Central memory CD4-positive, alpha-beta T cell (primary cell): ENCODE results near the gene CYBB.
"Not testable (repeated sequence)": the region's sequence is repeated elsewhere in the genome, so short reads cannot be mapped to it uniquely, and the experiment has no call there.

Source experiments
- DNase-seq: peaks from one replicate; pipeline ENCODE4 v3.0.0; 2022
- total RNA-seq, 3 experiments: gene quantifications; one replicate each; lab custom pipeline; 2026; lab: John Stamatoyannopoulos, UW

CYBB gene
- total RNA-seq, result 0 reads per million in 3 experiments

DNA sequence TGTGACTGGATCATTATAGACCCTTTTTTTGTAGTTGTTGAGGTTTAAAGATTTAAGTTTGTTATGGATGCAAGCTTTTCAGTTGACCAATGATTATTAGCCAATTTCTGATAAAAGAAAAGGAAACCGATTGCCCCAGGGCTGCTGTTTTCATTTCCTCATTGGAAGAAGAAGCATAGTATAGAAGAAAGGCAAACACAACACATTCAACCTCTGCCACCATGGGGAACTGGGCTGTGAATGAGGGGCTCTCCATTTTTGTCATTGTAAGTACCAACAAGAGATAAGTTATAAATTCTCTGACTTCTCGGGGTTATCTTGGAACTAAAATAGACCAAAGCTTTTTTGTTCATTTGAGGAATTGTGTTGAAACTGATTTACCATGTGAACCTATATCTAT lies at the start of gene CYBB:
TSS of gene CYBB (plus strand) at position 203 of the 400 bp plus-strand sequence. CDS start at position 222, 19 bp downstream.
- no peak for DNase-seq

GRCh38 chrX:37745354-37745753 lies 34.5 kb upstream of the CYBB start:
- DNase-seq, result peak; percentile 70

DNA sequence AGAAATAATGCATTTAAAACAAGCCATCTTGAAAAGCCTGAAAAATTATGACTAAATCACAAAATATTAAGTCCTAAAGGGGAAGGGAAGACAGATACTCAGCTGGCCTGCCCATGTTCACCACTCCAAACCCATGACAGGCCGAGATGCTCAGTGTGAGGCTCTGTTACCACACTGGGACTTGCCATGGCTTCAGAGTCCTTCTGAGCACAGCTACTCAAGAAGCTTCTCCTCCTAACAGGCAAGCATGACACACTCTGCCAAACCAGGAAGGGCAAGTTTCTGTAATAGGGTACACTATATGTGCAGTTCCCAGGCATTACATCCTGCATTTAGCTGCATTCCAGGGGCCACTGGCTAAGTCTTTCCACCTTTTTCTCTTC lies 34.0 kb upstream of the CYBB start:
- DNase-seq, result no peak

DNA sequence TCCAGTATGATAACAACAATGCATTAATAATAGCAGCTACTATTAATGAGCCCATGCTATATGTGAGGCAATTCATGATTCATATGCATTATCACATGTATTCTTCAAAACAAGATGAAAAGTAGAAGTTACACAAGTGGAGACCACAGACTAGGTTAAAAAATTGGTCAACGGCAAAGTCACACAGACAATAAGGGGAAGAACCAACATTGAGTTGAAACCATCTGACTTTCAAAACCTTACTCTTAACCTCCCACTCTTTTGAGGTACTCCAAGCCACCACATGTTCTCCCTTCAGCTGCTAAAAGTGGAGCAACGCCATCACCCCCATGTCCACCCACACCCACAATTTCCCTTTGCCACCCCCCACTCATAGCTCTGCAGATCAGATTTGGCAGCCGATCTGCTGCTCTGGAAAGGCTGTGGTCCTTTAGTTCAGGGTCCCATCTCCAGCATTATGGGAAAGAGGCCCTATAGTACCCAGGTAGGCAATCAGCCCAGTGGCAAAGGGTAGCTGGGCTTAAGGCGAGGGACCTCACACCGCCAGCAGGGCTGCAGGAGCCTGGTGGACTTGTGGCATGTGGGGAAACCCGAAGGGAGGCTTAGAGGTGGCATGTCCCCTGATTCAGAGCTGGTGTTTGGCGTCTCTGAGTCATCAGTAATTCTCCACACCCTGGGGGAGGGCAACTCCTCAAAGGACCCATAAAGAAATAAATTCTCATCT lies 33.5 kb upstream of the CYBB start:
- DNase-seq, result no peak

DNA sequence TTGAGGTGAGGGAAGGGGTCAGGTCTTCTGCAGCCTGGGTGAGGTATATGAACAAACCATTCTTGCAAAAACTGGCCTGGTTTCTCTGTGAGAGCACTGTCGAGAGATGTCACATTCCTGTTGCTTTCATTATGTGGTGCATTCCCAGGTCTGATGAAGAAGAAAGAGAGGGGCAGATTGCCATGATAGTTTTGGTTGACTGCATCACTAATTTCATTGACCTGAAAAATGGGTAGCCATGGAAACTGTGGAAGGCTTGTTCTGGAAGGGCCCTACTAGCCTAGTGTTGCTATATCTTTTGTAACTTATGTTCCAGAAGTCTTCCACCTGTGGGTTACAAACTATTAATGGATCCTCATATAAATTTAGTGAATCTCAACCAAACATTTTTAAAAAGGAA lies 32.9 kb upstream of the CYBB start:
- DNase-seq, result no peak

- no peak for DNase-seq
These were observed 27.6 kb upstream of the CYBB start for GRCh38 chrX:37752281-37752680.

- no peak for DNase-seq
These were observed 26.9 kb upstream of the CYBB start for GRCh38 chrX:37752936-37753335.

GRCh38 chrX:37753384-37753783 lies 26.5 kb upstream of the CYBB start:
- DNase-seq, result no peak

GRCh38 chrX:37754516-37754915 lies 25.3 kb upstream of the CYBB start:
- DNase-seq, result no peak

GRCh38 chrX:37755025-37755424 lies 24.8 kb upstream of the CYBB start:
- peak; percentile 43 for DNase-seq

GRCh38 chrX:37757082-37757481 lies 22.8 kb upstream of the CYBB start:
- DNase-seq, result no peak

- no peak for DNase-seq
These were observed 20.5 kb upstream of the CYBB start for GRCh38 chrX:37759351-37759750.

GRCh38 chrX:37759878-37760418 lies 19.9 kb upstream of the CYBB start:
- no peak for DNase-seq

DNA sequence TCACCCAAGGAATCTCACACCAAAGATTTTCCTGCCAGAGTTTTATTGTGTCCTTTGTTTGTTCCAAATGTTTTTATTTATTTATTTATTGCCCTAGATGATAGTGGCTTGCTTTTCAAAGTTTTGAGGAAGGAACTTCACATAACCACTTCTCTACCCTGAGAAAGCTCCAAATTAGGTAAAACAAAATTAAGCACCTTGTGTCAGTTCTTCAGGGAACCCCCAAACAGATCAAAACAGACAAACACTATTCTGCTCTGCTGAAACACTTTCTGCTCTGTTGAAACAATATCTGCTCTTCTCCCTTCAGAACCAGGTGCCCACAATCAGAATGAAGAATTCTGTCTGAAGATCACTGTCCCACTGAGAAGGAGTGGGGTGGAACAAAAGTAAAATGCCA lies 16.5 kb upstream of the CYBB start:
- DNase-seq, result no peak

GRCh38 chrX:37765507-37765906 lies 14.4 kb upstream of the CYBB start:
- no peak for DNase-seq

DNA sequence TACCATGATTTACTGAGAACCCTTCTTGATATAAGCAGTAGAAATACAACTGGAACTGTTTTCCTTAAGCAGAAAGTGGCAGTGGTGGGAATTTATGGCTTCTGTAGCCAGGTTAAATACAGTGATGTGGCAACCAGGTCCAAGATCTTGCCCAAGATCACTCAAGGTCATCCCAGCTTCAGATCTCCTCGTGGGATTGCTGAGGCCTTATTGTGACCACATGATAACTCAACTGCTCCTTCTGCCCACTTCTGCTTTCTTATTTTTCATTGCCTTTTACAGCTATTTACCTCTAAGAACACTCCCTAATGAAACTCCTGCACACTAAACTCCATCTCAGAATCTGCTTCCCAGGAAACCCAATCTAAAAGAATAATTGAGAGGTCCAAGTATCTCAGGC lies 12.4 kb upstream of the CYBB start:
- DNase-seq, result no peak

- DNase-seq, result not testable (repeated sequence)
These were observed 11.0 kb upstream of the CYBB start for GRCh38 chrX:37768866-37769265.

GRCh38 chrX:37776283-37776986 lies 3.4 kb upstream of the CYBB start:
- no peak for DNase-seq

GRCh38 chrX:37776987-37777325 lies 2.9 kb upstream of the CYBB start:
- no peak for DNase-seq

DNA sequence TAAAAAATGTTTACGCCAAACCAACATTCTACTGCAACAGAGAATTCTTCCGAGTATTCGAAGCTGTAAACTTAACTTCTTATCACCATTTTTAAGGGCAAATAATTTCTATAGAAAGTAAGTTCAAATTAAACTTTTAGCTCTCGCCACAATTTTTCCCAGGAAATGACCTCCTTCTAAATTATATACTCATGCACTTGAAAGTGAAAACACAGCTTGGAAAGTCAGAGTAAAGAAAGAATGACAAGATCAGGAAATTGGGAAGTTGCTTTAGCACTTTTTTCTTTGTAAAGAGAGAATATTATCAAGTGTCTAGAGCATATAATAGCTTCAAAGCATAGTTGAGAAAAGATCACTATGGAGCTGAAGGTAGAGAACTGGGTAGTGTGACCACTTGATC lies 1.2 kb downstream of the CYBB start:
- no peak for DNase-seq

DNA sequence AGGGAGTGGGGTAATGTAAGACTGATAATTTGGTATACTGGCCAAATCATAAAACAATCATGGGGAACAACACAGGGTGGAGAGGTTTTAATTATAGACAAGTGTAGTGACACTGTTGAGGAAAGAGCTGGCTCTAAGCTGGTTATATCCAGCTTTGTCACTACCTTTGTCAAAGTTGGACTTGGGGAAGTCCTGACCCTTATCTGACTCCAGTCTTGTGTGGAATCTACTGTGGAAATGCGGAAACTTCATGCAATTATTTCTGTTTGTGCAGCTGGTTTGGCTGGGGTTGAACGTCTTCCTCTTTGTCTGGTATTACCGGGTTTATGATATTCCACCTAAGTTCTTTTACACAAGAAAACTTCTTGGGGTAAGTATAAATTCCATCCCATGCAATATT lies 2.0 kb downstream of the CYBB start:
- no peak for DNase-seq

DNA sequence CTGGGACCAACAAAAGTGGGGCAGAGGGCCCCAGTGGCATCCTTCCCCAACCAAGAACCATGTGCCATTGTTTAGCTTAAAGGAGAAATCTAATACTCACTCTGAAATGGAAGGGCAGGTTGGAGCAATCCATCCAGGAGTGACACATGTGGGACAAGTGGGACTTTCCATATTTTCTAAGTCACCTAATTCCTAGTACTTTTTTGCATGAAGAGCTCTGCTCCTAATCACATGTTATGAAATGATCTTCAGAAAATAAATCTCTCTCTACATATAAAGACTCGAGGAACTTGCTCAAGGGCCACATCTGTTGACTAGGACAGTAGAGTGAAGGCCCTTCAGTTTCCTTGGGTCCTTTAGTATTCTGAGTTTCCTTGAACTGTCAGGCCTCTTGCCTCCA lies 2.5 kb downstream of the CYBB start:
- DNase-seq, result no peak

GRCh38 chrX:37783305-37783704 lies 3.4 kb downstream of the CYBB start:
- DNase-seq, result no peak

DNA sequence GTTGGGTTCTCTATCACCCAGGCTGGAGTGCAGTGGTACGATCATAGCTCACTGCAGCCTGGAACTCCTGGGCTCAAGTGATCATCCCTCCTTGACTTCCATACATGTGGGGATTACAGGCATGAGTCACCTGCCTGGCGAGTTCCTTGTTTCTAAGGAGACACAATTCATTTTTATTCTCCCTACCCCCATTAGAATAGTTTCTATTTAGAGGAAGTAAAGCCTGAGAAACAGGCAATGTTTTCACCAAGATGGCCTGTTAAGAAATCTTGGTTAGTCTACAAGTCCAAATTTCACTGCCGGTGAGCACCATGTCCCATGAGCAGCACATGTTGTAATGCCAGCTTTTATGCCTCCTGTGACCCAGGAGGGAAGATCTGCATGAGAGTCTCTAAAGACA lies 5.7 kb downstream of the CYBB start:
- no peak for DNase-seq
